Mesenchymal stem cell (in vitro differentiated cells and primary cell): ENCODE results near the gene LPCAT1.
"Not testable (repeated sequence)": the region's sequence is repeated elsewhere in the genome, so short reads cannot be mapped to it uniquely, and the experiment has no call there.

Source experiments
- DNase-seq: peaks from one replicate; pipeline ENCODE4 v3.0.0-alpha.2; 2013
- H2AFZ ChIP-seq: one replicate; pipeline ENCODE4 v1.6.1; 2013; ENCODE audit warnings: low read depth, mild to moderate bottlenecking, control low read depth, inconsistent platforms, low read length, moderate library complexity
- H2AK5ac ChIP-seq: 2 replicates; pipeline ENCODE4 v1.6.1; 2013; ENCODE audit warnings: low read length, moderate library complexity, mild to moderate bottlenecking, inconsistent platforms; ENCODE audit not compliant: severe bottlenecking
- H2BK120ac ChIP-seq: one replicate; pipeline ENCODE4 v1.6.1; 2013; ENCODE audit warnings: low read depth, mild to moderate bottlenecking, inconsistent platforms, low read length, moderate library complexity
- H2BK12ac ChIP-seq, 2 experiments: one replicate each; pipeline ENCODE4 v1.6.1; 2013; ENCODE audit warnings: inconsistent platforms in 2 of 2, low read length in 2 of 2, mild to moderate bottlenecking in 2 of 2, moderate library complexity in 2 of 2, control low read depth in 1 of 2
- H2BK15ac ChIP-seq: one replicate; pipeline ENCODE4 v1.6.1; 2013; ENCODE audit warnings: mild to moderate bottlenecking, low read depth, inconsistent platforms; ENCODE audit not compliant: poor library complexity, severe bottlenecking
- H2BK5ac ChIP-seq: 2 replicates; pipeline ENCODE4 v1.6.1; 2013; ENCODE audit warnings: low read depth, mild to moderate bottlenecking, low read length, control low read depth, inconsistent platforms; ENCODE audit not compliant: poor library complexity, severe bottlenecking
- H3K14ac ChIP-seq, 2 experiments: one replicate each; pipeline ENCODE4 v1.6.1; 2013; ENCODE audit warnings: inconsistent platforms in 2 of 2, low read length in 2 of 2, control low read depth in 1 of 2, mild to moderate bottlenecking in 1 of 2, moderate library complexity in 1 of 2
- H3K18ac ChIP-seq, 2 experiments: one replicate each; pipeline ENCODE4 v1.6.1; 2013; ENCODE audit warnings: inconsistent platforms in 2 of 2, low read length in 2 of 2, control low read depth in 1 of 2, low read depth in 1 of 2, mild to moderate bottlenecking in 1 of 2
- H3K23ac ChIP-seq, 2 experiments: one replicate each; pipeline ENCODE4 v1.6.1; 2013; ENCODE audit warnings: inconsistent platforms in 2 of 2, low read length in 2 of 2, mild to moderate bottlenecking in 2 of 2, moderate library complexity in 2 of 2, control low read depth in 1 of 2
- H3K27ac ChIP-seq: 2 replicates; pipeline ENCODE4 v1.5.1; 2013; ENCODE audit warnings: mild to moderate bottlenecking, moderate library complexity, low read length, control low read depth, inconsistent platforms; ENCODE audit not compliant: poor library complexity, severe bottlenecking
- H3K27me3 ChIP-seq, 2 experiments: 2 replicates each; pipeline versions ENCODE4 v1.6.1 to v1.7.0; 2013; ENCODE audit warnings: low read length in 2 of 2, mild to moderate bottlenecking in 2 of 2, moderate library complexity in 2 of 2, control low read depth in 1 of 2, inconsistent platforms in 1 of 2; ENCODE audit not compliant: control insufficient read depth in 1 of 2, insufficient read depth in 1 of 2
- H3K36me3 ChIP-seq, 2 experiments: 2 replicates each; pipeline versions ENCODE4 v1.6.1 to v1.7.0; 2013; ENCODE audit warnings: low read length in 2 of 2, control low read depth in 1 of 2, inconsistent platforms in 1 of 2, low read depth in 1 of 2, mild to moderate bottlenecking in 1 of 2; ENCODE audit not compliant: insufficient read depth in 2 of 2, control insufficient read depth in 1 of 2
- H3K4ac ChIP-seq, 2 experiments: one replicate each; pipeline ENCODE4 v1.6.1; 2013; ENCODE audit warnings: inconsistent platforms in 2 of 2, low read length in 2 of 2, mild to moderate bottlenecking in 2 of 2, moderate library complexity in 2 of 2, control low read depth in 1 of 2, low read depth in 1 of 2
- H3K4me1 ChIP-seq: 2 replicates; pipeline ENCODE4 v1.6.1; 2013; ENCODE audit warnings: low read depth, low read length, control low read depth; ENCODE audit not compliant: control insufficient read depth, insufficient read depth
- H3K4me2 ChIP-seq: 2 replicates; pipeline ENCODE4 v1.6.1; 2013; ENCODE audit warnings: low read length, mild to moderate bottlenecking, inconsistent platforms; ENCODE audit not compliant: poor library complexity, severe bottlenecking
- H3K4me3 ChIP-seq, 2 experiments: 2 replicates each; pipeline versions ENCODE4 v1.5.1 to v1.7.0; 2013; ENCODE audit warnings: low read length in 2 of 2, mild to moderate bottlenecking in 2 of 2, control low read depth in 1 of 2, low read depth in 1 of 2; ENCODE audit not compliant: insufficient read depth in 1 of 2
- H3K79me1 ChIP-seq: replicated peaks from 2 replicates; pipeline ENCODE4 v1.6.1; 2013; ENCODE audit warnings: mild to moderate bottlenecking, control low read depth, low read length, inconsistent platforms; ENCODE audit not compliant: poor library complexity, severe bottlenecking
- H3K9ac ChIP-seq: 2 replicates; pipeline ENCODE4 v1.7.0; 2013; ENCODE audit warnings: mild to moderate bottlenecking, low read length, moderate library complexity
- H3K9me3 ChIP-seq: 2 replicates; pipeline ENCODE4 v1.7.0; 2013; ENCODE audit warnings: mild to moderate bottlenecking, low read length; ENCODE audit not compliant: control insufficient read depth
- H4K8ac ChIP-seq: one replicate; pipeline ENCODE4 v1.6.1; 2013; ENCODE audit warnings: inconsistent platforms, mild to moderate bottlenecking, low read length, moderate library complexity
- H4K91ac ChIP-seq: one replicate; pipeline ENCODE4 v1.6.1; 2013; ENCODE audit warnings: mild to moderate bottlenecking, low read length, inconsistent platforms
- WGBS: methylation state at CpG from one replicate; pipeline ENCODE4 v1.1.7; 2013; ENCODE audit warnings: mixed read lengths; 5-methylcytosine and 5-hydroxymethylcytosine counted together

The LPCAT1 gene

GRCh38 chr5:1422522-1422921 lies 101.2 kb downstream of the LPCAT1 start:
- DNase-seq, H2AK5ac ChIP-seq: not testable (repeated sequence)

GRCh38 chr5:1421521-1422341 lies 102.0 kb downstream of the LPCAT1 start:
- no peak for DNase-seq
- Histone ChIP-seq H3K14ac (no peak overlapping the region), H3K18ac (no peak overlapping the region), H3K79me1 (no peaks in the 10 kb centered on the region), H3K4me2 (no peak overlapping the region), H3K9me3 (peaks cover 13% of the 10 kb centered on the region), H3K27me3 (peaks cover 3 to 12% of the 10 kb centered on the region in 2 experiments), H3K4me3 (peak overlapping the region in 1 of 2 experiments; percentile 16), H3K4ac (no peak overlapping the region), H2BK12ac (no peak overlapping the region), H4K91ac (peak overlapping the region; percentile 59), H2BK15ac (no peak overlapping the region), H4K8ac (no peak overlapping the region), H2AK5ac (no peak overlapping the region), H2BK5ac (no peak overlapping the region), H3K23ac (no peak overlapping the region), H3K27ac (no peak overlapping the region), H2BK120ac (no peak overlapping the region), H3K4me1 (no peaks in the 10 kb centered on the region), H2AFZ (no peak overlapping the region), H3K9ac (no peak overlapping the region), H3K36me3 (no peaks in the 10 kb centered on the region)
- 89% methylated on average over 29 of the region's 29 CpGs for WGBS

More at GRCh38 chr5:1422522-1422921, 101.2 kb downstream of the LPCAT1 start:
- H3K9me3 ChIP-seq: peaks cover 21% of the 10 kb centered on the region
- H2BK120ac ChIP-seq, H4K8ac ChIP-seq, H3K18ac ChIP-seq, H3K9ac ChIP-seq, H3K27ac ChIP-seq, H2AFZ ChIP-seq, H2BK15ac ChIP-seq, H3K4ac ChIP-seq, H3K4me3 ChIP-seq, H3K27me3 ChIP-seq, H3K36me3 ChIP-seq, H3K14ac ChIP-seq, H3K4me1 ChIP-seq, H2BK5ac ChIP-seq, H3K4me2 ChIP-seq, H3K23ac ChIP-seq, H2BK12ac ChIP-seq, H3K79me1 ChIP-seq, H4K91ac ChIP-seq: not testable (repeated sequence)
- WGBS: 85% methylated on average over 12 of the region's 13 CpGs

GRCh38 chr5:1420211-1421195 lies 103.3 kb downstream of the LPCAT1 start:
- Histone ChIP-seq H2BK12ac (no peak overlapping the region), H3K9ac (no peak overlapping the region), H4K8ac (no peak overlapping the region), H3K27ac (no peak overlapping the region), H2AK5ac (no peak overlapping the region), H2AFZ (no peak overlapping the region), H2BK15ac (no peak overlapping the region), H3K9me3 (peaks cover 6% of the 10 kb centered on the region), H2BK120ac (no peak overlapping the region), H2BK5ac (no peak overlapping the region), H3K4me2 (no peak overlapping the region), H3K4ac (no peak overlapping the region), H3K18ac (no peak overlapping the region), H3K23ac (no peak overlapping the region), H3K14ac (no peak overlapping the region), H3K36me3 (no peaks in the 10 kb centered on the region), H3K79me1 (no peaks in the 10 kb centered on the region), H3K4me3 (no peak overlapping the region), H3K4me1 (no peaks in the 10 kb centered on the region), H4K91ac (no peak overlapping the region), H3K27me3 (peaks cover 3 to 15% of the 10 kb centered on the region in 2 experiments)
- DNase-seq: no peak
- 83% methylated on average over 22 of the region's 23 CpGs for WGBS
